HCT116 (cell line): Measurements from ENCODE around the gene CYP4F2.

ENCODE experiments used
- CTCF ChIP-seq, 3 experiments: fragments of 200-600 bp in 1 of 3; sonication (generic) in 1 of 3; IDR thresholded peaks in 2 of 3; conservative IDR thresholded peaks in 1 of 3; 2 replicates each; pipeline ENCODE4 v1.5.1; 2012 to 2017; ENCODE audit warnings: low read depth in 2 of 3, low read length in 2 of 3, antibody characterized with exemption in 1 of 3, borderline replicate concordance in 1 of 3, control low read depth in 1 of 3, mild to moderate bottlenecking in 1 of 3, mixed read lengths in 1 of 3, mixed run types in 1 of 3, moderate library complexity in 1 of 3; ENCODE audit not compliant: insufficient read depth in 1 of 3
- ELF1 ChIP-seq: IDR thresholded peaks from 2 replicates; pipeline ENCODE4 v1.6.1; 2012; ENCODE audit warnings: low read depth, borderline replicate concordance
- EZH2phosphoT487 ChIP-seq: fragments of 200-600 bp; IDR thresholded peaks from 2 replicates; pipeline ENCODE4 v1.6.1; 2018; ENCODE audit warnings: antibody characterized with exemption, borderline replicate concordance
- MAX ChIP-seq: IDR thresholded peaks from 2 replicates; pipeline ENCODE4 v1.6.1; 2012
- POLR2A ChIP-seq: IDR thresholded peaks from 2 replicates; pipeline ENCODE4 v1.7.0; 2011; ENCODE audit warnings: borderline replicate concordance; ENCODE audit not compliant: insufficient read depth, insufficient read length; ENCODE audit errors: extremely low read depth
- RAD21 ChIP-seq: IDR thresholded peaks from 2 replicates; pipeline ENCODE4 v1.6.1; 2012; ENCODE audit warnings: low read depth, mild to moderate bottlenecking
- SRF ChIP-seq: IDR thresholded peaks from 2 replicates; pipeline ENCODE4 v1.6.1; 2012; ENCODE audit warnings: low read depth
- ZBTB33 ChIP-seq: IDR thresholded peaks from 2 replicates; pipeline ENCODE4 v1.6.1; 2011; ENCODE audit warnings: mild to moderate bottlenecking, low read length, moderate library complexity; ENCODE audit not compliant: insufficient replicate concordance; ENCODE audit errors: extremely low read depth

- TF ChIP-seq SRF (no peak), CTCF (IDR thresholded peaks at IDR 0.05 in 2 of 3, conservative IDR thresholded peaks at IDR 0.05 in 1 of 3; ENCODE audit: borderline replicate concordance in 1 of 3, insufficient read depth in 1 of 3, low read depth in 2 of 3, low read length in 2 of 3) (peak; percentile 55 to 79 (median 76); a peak in 5 of 6 replicates), EZH2phosphoT487 (no peak), MAX (peak; percentile 19; the same call in 1 of the 2 replicates), POLR2A (no peak), RAD21 (peak; percentile 91), ELF1 (no peak), ZBTB33 (no peak)
Observed at GRCh38 chr19:15869109-15869555, 28.7 kb downstream of the CYP4F2 start.
